GM20431 (cell line): Measurements from ENCODE around the gene RNF183.
"Not testable (repeated sequence)": the region's sequence is repeated elsewhere in the genome, so short reads cannot be mapped to it uniquely, and the experiment has no call there.

Source experiments
- in situ Hi-C: fragments of 300-500 bp; cut with MseI, MboI; formaldehyde crosslinking; loops from one replicate; pipeline ENCODE4 v1.15.0; 2020; ENCODE audit warnings: low sequenced_read_pairs; ENCODE audit not compliant: unreplicated experiment

The RNF183 gene

DNA sequence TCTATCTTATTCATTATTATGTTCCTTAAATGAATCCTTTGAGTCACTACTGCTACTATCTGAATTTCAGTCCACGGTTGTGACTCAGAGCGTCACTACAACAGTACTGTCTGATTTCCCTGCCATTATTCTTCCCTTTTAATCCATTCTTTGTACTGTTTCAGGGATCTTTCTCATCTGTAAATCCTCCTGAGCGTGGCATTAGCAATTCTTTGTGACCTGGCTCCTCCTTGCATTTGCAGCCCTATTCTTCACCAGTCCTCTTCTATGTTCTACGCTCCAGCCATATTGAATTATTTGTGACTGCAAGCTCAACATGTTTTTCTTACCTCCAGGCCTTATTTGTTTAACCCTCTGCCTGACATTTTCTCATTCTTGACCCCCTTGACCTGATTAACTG is 21.8 kb downstream of the RNF183 start:
- in situ Hi-C loops, result no loop called here

DNA sequence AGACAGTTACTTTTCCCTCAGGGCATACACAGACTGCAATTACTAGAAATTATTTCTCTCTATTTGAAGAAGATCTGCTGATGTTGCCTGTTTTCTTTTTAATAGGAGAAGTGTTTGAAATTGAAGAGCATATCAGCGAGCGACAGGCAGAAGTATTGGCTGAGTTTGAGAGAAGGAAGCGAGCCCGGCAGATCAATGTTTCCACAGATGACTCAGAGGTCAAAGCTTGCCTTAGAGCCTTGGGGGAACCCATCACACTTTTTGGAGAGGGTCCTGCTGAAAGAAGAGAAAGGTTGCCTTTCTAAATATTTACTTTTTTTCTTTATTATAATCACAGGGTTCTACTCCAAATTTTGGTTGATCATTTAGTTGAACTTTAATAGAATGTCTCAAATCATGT is 24.3 kb downstream of the RNF183 start:
- in situ Hi-C loops, result no loop called here

DNA sequence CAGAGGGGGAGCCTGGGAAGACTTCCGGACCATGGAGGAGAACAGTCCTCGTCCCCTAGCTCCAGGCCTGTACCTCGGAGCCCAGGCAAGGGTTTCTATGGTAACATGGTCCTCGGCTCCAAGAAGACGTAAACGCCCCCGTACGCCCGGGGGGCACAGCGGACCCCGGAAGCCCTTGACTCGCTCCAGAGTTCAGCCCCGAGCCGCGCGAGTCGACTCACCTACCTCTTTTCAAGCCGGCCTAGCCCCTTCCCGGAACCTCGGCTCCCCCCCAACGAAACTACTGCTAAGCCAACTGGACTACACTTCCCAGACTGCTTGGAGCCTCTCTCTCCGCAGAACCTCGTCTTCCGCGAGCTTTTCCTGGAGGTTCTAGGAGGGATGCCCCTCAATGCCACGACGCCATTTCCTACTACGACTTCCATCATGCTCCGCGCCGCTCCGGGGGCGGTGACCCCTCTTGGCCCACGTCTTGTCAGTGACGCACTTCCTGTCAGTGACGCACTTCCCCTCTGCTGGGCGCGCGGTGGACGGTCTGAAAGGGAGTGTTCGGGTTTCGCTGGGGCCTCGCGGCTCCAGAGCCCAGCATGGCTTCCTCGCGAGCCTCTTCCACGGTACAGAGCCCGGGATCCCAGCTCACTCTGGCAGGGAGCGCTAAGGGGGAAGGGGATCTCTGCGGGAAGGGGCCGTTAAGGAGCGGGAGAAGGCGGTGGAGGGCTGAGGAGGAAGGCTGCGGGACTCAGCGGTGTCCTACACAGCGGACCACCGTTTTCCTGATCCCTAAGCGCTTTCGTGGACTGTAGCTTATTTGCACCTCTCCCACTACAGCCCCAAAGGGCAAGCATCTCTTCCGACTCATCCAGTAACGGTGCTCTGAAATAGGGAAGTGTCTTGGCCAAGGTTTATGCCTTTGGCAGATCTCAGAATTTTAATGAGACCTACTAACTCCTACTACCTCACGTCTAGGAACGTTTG is 27.7 kb downstream of the RNF183 start, which contains the start of the genes CDC26 and PRPF4:
Gene CDC26 (minus strand): TSS at position 416 of the 975 bp plus-strand sequence. CDS start 3,065 bp downstream, outside the sequence.
Gene PRPF4 (plus strand): TSS at position 502 of the 975 bp plus-strand sequence. CDS start 86 bp downstream, at position 588.
- in situ Hi-C loops, result no loop called here

DNA sequence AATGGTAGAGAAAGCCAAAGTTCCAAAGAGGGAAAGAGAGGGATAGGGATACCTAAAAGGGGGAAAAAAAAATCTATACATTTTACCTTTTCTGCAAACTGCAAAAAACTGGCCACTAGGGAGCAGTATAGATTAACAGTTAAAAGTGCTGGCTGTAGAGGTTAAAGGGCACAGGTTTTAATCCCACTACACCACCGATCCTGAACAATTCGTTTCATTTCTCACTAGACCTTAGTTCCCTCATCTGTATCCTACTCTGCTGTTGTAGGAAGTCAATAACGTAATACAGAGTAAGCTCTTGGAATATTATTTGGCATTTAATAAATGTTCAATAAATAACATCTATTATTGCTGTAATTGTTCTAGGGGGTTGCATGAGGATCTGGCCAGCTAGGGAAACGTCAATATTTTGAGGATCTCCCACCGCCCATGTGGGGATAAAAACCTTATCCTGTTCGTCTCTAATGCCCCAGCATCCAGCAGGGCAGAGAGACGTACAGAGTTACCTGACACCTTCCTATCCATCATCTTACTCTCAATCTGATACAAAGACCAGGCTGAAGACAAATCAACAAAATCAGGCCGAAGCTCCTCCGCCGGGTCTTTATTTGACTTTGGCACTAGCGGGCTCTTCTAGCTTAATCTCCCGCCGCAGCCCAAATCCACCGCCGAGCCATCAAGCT is 28.6 kb downstream of the RNF183 start:
- in situ Hi-C loops, result no loop called here

DNA sequence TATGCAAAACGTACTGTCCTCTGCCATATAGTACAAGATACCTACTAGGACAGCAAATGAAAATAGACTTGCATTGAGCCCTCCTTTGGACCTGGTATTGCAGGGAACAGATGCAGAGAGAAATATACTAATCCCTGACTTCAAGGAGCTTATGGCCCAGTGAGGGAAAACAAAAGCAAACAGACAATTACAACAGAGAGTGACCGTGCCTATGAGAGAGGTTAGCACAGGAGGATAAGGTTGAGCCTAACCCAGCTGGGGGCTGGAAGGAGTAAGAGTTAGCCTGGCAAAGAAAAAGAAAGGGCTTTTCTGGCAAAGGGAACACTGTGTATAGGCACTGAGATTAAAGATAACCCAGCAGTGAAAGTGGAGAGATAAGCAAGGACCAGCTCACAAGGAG is 33.3 kb downstream of the RNF183 start:
- in situ Hi-C loops, result no loop called here

DNA sequence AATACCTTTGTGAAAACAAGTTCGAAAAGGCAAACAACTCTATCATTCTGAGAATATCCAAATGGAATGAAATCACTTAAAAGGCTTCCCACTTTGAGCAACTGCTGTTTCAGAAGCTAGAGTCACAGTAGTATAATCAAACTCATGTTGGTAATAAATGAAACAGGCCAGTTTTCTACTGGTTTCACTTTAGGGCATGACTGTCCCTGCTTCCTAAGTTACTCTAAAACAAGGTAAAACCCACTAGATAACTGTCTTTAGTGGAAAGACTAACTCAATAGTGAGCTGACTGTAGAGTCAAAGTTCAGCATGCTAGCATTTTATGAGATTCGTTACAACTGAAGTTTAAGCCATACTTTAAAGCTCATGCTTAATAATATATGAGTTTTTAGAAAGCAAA is 33.8 kb downstream of the RNF183 start:
- in situ Hi-C loops, result no loop called here

DNA sequence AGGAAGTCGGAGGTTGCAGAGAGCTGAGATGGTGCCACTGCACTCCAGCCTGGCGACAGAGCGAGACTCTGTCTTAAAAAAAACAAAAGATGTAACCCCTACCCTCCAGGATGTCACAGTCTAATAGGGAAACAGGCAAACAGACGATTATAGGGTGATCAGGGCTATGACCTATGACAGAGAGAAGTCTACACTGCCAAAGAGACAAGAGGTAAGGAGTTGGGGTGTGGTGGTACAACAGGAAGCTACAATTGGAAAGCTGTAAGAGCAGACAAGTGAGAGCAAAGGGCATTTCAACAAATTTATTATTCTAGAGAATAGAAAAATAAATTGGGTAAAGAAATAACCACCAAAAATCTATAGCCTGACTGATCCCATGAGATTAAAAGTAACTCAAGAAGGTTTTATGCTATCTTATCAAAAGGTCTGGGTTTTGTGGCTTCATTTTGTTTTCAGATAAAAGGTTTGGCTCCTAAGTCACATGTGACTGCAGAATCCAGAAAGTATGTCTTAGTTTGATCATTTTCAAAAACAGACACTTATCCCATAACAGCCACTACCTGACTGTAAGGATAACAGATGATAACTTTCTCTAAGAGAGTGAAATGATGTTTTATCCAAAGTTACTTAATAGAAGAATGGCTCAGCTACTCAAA is 35.1 kb downstream of the RNF183 start:
- in situ Hi-C loops, result no loop called here

DNA sequence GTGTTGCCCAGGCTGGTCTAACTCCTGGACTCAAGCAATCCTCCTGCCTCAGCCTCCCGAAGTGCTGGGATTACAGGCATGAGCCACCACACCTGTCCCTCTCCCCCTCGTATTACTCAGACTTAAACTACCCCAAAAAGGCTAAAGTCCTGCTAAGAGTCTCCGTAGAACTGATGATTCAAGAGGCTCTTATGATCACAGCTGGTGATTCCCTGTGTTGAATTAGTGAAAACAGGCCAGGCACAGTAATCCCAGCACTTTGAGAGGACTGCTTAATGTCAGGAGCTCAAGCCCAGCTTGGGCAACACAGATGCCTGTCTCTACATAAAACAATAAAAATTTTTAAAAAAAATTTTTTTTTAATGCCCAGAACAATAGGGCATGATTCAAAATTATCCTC is 37.0 kb downstream of the RNF183 start:
- in situ Hi-C loops, result no loop called here

DNA sequence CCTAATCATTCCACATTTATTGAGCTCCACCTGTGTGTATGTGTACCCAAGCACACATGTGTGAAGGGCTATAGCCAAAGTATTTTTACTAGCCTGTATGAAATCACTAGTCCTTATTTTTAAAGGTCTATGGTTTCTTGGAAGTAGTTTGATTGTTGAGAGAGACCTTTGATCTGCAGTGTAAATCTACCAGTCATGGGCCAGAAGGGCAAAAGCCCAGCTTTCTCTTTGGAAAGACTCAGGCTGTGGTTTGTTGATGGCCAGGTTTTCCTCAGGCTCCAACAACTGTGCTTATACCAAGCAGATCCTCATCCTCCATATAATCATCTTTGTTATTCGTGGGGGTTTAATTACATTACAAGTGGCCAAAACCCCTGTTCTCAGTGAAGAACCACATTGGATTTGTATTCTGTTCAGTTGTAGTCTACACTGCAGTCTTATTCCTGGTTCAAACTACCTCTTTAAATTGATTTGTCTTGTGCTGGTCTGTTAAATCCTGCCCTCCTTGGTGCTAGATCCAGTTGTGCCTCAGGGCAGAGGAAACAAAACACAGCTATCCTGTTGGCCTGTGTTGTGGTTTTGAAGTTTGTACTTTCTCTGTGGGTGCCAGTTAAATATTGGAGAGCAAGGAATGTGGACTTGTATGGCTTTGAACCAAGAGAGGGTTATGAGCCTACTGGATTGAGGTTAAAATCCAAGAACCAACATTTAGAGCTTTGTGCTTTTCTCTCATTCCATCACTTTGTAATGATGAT is 41.1 kb downstream of the RNF183 start:
- in situ Hi-C loops, result no loop called here

DNA sequence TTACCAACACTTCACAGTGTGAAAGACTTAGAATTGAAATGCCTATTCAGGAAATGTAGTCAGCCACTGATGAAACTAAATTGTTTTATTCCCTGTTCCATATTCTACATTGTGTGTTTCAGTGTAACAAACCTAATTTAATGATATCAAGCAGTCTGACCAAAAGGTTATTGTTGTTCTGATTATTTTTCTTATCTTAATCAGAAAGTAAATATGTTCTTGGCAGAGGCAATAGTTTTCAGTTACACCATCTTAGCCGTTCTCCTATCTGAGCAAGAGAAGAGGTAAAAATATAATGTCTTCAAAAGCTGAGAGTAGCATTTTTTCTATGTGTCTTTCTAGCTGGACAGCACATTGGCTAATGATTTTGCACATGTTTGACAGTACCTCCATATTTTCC is 44.9 kb downstream of the RNF183 start:
- in situ Hi-C loops, result no loop called here

DNA sequence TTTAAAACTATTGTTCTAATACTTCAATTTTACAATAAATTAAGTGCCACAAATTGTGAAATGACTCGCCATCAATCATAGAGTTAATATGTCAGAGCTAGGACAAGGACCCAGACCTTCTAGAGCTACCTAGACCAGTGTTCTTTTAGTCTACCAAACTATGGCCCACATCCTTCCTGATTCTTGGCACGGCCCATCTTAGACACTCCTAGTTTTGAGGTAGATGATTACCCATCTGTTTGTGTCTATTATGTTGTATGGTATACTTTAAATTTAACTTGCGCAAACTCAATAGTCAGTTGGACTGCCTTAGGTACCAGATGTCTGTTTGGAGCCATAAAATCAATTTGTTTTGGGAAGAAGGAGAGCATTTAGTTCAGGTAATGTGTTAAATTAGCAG is 45.3 kb downstream of the RNF183 start:
- in situ Hi-C loops, result no loop called here

DNA sequence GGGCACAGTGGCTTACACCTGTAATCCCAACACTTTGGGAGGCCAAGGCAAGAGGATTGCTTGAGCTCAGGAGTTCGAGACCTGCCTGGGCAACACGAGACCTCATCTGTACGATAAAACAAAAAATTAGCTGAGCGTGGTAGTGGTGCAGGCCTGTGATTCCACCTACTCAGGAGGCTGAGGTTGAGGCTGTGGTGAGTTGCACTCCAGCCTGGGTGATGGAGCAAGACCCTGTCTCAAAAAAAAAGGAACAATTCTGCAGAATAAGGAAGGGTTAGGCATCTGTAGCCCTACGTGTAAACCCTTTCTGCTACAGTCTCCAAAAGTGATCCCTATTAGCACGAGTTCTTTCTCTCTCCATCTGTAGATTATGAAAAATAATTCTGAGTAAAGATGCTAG is 47.7 kb downstream of the RNF183 start:
- in situ Hi-C loops, result no loop called here

DNA sequence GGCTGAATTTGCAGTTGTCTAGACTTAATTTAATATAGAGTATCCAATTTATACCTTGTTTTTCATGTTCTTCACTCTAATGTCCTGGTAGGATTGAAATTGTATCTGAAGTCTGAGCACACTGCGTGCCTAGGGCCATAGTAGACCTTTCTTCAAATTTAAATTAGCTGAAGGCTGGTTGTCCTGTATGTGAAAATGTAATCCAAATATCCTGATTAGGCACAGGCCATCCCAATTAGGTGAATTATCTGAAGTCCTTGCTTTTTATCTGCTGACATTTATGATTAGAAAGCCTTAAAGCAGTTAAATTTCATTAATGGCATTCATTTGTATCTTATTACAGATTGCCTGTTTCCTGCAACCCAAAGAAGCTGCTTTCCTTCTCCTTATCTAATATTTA is 48.2 kb downstream of the RNF183 start:
- in situ Hi-C loops, result no loop called here

DNA sequence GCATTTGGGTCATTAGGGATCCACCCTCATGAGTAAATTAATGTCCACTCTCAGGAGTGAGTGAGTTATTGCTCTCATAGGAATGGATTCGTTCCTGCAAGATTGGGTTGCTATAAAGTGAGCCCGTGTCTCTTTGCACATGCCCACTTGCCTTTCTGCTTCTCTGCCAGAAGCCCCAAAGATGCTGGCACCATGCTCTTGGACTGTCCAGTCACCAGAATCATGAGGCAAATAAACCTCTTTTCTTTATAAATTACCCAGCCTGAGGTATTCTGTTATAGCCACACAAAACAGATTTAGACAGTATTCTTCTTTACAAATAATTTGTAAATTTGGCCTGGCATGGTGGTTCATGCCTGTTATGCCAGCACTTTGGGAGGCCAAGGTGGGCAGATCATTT is 52.4 kb downstream of the RNF183 start:
- in situ Hi-C loops, result no loop called here

DNA sequence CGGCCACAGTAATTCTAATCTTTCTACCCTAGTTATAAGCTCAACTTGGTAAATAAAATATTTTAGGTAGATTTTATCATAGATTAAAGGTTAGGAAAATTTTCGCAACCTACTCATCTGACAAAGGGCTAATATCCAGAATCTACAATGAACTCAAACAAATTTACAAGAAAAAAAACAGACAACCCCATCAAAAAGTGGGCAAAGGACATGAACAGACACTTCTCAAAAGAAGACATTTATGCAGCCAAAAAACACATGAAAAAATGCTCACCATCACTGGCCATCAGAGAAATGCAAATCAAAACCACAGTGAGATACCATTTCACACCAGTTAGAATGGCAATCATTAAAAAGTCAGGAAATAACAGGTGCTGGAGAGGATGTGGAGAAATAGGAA is 53.5 kb downstream of the RNF183 start:
- in situ Hi-C loops, result not testable (repeated sequence)

DNA sequence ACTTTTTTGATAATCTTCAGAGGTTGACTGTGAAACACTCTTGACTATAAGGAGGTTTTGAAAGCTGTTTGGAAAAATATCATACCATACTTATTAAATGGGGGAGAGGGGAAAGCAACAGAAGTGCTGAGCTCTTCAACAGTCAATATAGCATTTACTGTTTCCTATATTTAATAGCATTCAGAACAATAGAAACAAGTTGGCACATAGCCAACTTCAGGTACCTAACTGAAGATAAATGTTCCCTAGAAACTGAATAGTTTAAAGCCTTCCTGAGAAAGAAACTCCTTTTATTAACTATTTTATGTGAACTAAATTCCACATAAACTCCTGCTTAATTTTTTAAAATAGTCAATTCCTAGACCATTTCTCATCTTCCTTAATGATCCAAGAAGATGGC is 55.5 kb downstream of the RNF183 start:
- in situ Hi-C loops, result no loop called here
